Fibroblast of skin of right quadriceps (primary cell): Measurements from ENCODE around the gene MBOAT2.

Source experiments
- DNase-seq: peaks from one replicate; pipeline ENCODE4 v3.0.0-alpha.2; 2013

MBOAT2 gene

GRCh38 chr2:8806885-8807704 is 196.4 kb downstream of the MBOAT2 start:
- DNase-seq, result no peak

DNA sequence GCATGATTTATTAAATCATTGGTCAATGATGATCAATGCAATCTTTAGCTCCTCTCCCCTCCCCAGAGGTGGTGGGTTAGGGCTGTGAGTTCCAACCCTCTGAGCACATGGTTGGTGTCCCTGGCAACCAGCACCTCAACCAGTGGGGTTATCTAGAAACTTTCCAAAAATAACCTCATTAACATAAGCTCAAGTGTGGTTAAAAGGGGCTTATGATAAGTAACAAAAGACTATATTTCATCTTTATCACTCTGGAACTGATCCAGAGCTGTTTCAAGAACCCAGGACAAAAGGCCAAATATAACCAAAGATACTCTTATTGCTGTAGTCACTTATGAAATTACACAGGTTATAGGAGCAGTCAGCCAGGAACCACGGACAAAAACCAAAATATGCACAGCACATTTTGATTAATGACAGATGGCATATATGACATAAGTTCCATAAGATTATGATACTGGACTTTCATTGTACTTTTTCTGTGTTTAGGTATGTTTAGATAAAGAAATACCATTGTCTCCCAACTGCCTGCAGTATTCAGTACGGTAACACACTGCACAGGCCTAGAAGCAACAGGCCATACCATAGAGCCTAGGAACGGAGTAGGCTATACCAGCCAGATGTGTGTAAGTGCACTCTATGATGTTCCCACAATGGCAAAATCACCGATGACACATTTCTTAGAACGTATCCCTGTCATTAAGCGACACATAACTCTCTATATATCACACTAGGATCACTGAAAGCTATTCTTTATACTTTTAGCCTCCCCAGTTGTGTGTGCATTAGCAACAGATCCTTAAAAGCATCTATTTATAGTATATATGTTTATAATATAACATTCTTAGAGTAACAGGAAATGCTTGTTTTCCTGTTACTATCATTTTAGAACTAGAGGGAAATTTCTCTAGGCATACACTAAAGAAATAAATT is 197.9 kb downstream of the MBOAT2 start:
- peak; percentile 18 for DNase-seq

- DNase-seq, result peak; percentile 68
Measured at GRCh38 chr2:8803658-8804379, 199.7 kb downstream of the MBOAT2 start.

DNA sequence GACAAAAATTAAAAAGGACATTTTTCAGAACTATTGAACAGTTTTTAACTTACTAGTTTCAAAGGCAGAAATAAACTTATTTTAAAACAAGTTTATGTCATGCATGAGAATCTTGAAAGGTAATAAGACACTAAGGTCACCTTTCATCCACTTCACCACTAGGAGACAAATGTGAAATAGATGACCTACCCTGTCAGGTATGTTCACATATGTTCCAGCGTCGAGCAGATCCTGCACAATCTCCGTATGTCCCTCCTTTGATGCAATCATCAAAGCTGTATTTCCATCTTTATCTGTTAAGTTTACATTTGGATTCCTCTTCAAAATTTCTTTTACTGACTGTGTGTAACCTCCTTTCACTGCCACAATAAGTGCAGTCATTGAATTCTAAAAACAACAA is 200.7 kb downstream of the MBOAT2 start:
- no peak for DNase-seq
